ENCODE measurements around the gene HSD3B1. TPM values are rescaled to one million over a fixed set of nuclear protein-coding genes. Genes with fewer than 3 reads are reported as not detected.

HSD3B1 gene
- total and polyA plus RNA-seq, 9 of the 15 experiments (the other 6 are each of a cell fraction or from before 2014, with no cell fraction given): not detected

DNA sequence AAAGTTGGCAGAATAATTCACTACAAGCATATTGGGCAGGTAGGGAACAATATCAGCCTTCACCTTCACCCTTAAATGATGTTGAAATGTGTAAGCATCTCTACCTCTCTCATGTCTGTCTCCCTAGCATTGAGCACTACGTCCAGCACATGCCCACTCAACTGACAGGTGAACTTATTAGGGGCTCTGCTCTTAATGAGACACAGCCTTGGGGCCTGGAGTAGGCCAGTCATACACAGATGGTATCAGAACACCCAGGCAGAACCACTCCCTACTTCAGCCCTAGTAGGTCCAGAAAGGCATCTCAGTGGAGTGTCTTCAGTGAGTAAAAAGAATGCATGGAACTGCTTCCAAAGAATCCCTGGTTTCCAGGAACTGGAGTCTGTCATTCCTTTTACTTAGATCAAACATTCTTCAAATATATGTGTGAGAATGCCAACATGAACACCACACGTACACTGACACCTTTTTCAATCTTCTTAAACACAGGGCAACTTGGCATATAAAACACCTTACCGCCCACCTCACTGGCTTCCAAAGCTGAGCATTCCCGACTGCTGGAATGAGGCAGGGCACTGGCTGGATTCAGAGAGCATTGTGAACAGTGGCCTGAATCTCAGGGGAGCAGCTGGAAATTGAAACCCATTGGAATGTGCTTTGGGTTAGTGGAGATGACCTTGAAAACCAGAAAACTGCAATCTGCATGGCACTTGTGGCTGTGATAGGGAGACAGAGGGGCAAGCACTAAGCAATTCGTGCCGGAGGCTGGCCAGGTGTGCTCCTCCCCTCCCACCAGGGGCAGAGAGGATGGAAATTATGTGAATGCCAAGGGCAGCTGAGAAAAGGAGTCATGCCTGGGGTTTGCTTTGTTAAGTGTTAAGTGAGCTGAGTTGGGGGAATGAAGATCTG is 24.2 kb upstream of the HSD3B1 start (continued):
- TF ChIP-seq, protein P1, sequence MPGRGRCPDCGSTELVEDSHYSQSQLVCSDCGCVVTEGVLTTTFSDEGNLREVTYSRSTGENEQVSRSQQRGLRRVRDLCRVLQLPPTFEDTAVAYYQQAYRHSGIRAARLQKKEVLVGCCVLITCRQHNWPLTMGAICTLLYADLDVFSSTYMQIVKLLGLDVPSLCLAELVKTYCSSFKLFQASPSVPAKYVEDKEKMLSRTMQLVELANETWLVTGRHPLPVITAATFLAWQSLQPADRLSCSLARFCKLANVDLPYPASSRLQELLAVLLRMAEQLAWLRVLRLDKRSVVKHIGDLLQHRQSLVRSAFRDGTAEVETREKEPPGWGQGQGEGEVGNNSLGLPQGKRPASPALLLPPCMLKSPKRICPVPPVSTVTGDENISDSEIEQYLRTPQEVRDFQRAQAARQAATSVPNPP (IDR thresholded peaks at IDR 0.05; ENCODE audit: borderline replicate concordance, insufficient read depth, insufficient read length): no peak

DNA sequence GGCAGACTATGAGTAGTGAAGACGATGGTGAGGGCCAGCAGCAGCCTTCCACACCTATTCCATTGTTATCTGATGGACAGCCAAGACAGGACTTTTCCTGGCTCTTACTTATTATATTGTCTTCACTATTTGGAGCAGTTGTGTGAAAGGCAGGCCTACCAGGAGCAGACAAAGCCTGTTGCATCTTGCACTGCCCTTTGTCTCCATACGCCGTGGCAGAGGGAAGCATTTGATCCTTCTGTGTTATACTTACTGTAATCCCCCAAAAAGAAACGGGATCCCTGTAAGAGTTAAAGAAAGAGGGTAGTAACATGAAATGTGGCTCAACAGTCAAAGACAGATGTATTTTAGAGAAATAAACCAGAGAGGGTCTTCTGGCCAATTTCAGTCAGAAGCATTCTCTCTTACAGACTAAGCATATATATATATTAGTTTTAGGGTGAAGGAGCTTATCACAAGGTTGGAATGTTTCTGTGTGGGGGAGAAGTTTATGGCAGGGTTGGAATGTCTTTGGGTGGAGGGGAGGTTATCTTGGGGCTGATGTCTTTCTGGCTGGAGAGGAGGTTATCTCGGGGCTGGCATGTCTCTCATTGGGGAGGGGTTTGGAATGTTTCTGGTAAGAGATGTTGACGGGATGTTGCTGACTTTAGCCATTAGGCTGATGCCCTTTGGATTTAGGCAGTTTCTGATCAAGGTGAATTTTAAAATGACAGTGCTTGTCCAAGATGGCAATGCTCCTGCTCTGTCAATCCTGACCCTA is 23.4 kb upstream of the HSD3B1 start:
- H3K9me3 ChIP-seq (replicated peaks; ENCODE audit: control insufficient read depth, insufficient read depth, low read depth, low read length): no peaks in the 10 kb centered on the region
- no peaks in the 10 kb centered on the region for H3K27me3 ChIP-seq (ENCODE audit: control insufficient read depth in 2 of 2, insufficient read depth in 2 of 2, low read length in 2 of 2)
- intact Hi-C loops (cut with micrococcal nuclease): no loop called here
- no peaks in the 10 kb centered on the region for H3K36me3 ChIP-seq (ENCODE audit: control insufficient read depth, insufficient read depth, low read length)
- no peak overlapping the region for H3K9ac ChIP-seq (ENCODE audit: insufficient read depth in 1 of 2, low read depth in 2 of 2, low read length in 2 of 2)
- H3K9me1 ChIP-seq (ENCODE audit: control insufficient read depth, insufficient read depth, low read length): no peaks in the 10 kb centered on the region
- POLR2A ChIA-PET: interaction anchor here (0.5 kb wide), 1 partner anchor 114 kb away, joined by 3 read pairs; no protein-coding TSS in a partner anchor
- no peaks in the 10 kb centered on the region for H3K79me2 ChIP-seq (ENCODE audit: control insufficient read depth, insufficient read depth, low read length)
- H3K27ac ChIP-seq (ENCODE audit: extremely low read depth, low read depth, low read length): no peak overlapping the region
- DNase-seq (ENCODE audit: extremely low read depth in 1 of 4, low spot score in 3 of 4) (no peak), ATAC-seq (no peak), FAIRE-seq (no peak)
- no peak overlapping the region for H2AFZ ChIP-seq (ENCODE audit: low read depth, low read length)
- H3K4me2 ChIP-seq (ENCODE audit: insufficient read depth, low read length): no peak overlapping the region
- in situ Hi-C loops (cut with MboI): no loop called here
- WGBS (ENCODE audit: insufficient coverage, low coverage, missing lambda C conversion rate): under 1% methylated on average over 6 of the region's 6 CpGs
- BruUV-seq (replicated peaks): no TSS peak
- no peaks in the 10 kb centered on the region for H4K20me1 ChIP-seq (replicated peaks; ENCODE audit: control insufficient read depth, insufficient read depth, low read length)
- no peak overlapping the region for H3K4me3 ChIP-seq
- CTCF ChIA-PET (ENCODE audit: low intra/inter-chr PET ratio): no interaction called here
- H3K4me1 ChIP-seq (replicated peaks in 1 of 2; ENCODE audit: control insufficient read depth in 2 of 2, insufficient read depth in 2 of 2, low read length in 2 of 2): no peaks in the 10 kb centered on the region
- no peak for TF ChIP-seq ZNF830 (CRISPR knock-in tag; IDR thresholded peaks at IDR 0.05)
- no peak for TF ChIP-seq FOXK2 (conservative IDR thresholded peaks at IDR 0.05 in 1 of 2, IDR thresholded peaks at IDR 0.05 in 1 of 2; ENCODE audit: low read depth in 2 of 2)
- TF ChIP-seq ELF1 (tag; IDR thresholded peaks at IDR 0.05): no peak
- TF ChIP-seq, protein P2, sequence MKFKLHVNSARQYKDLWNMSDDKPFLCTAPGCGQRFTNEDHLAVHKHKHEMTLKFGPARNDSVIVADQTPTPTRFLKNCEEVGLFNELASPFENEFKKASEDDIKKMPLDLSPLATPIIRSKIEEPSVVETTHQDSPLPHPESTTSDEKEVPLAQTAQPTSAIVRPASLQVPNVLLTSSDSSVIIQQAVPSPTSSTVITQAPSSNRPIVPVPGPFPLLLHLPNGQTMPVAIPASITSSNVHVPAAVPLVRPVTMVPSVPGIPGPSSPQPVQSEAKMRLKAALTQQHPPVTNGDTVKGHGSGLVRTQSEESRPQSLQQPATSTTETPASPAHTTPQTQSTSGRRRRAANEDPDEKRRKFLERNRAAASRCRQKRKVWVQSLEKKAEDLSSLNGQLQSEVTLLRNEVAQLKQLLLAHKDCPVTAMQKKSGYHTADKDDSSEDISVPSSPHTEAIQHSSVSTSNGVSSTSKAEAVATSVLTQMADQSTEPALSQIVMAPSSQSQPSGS (CRISPR knock-in tag; IDR thresholded peaks at IDR 0.05): no peak
- no peak for TF ChIP-seq TEAD2 (tag; IDR thresholded peaks at IDR 0.05)
- no peak for TF ChIP-seq OTX1 (CRISPR knock-in tag; IDR thresholded peaks at IDR 0.05)
- TF ChIP-seq ZNF23 (CRISPR knock-in tag; IDR thresholded peaks at IDR 0.05): no peak
- TF ChIP-seq NFXL1 (CRISPR knock-in tag; IDR thresholded peaks at IDR 0.05): no peak
- TF ChIP-seq MAFG (tag; conservative IDR thresholded peaks at IDR 0.05): no peak
- TF ChIP-seq, protein P3, sequence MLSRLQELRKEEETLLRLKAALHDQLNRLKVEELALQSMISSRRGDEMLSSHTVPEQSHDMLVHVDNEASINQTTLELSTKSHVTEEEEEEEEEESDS (CRISPR knock-in tag; IDR thresholded peaks at IDR 0.05): no peak
- TF ChIP-seq ZNF263 (CRISPR knock-in tag; IDR thresholded peaks at IDR 0.05; ENCODE audit: borderline replicate concordance): no peak
- TF ChIP-seq, protein P4, sequence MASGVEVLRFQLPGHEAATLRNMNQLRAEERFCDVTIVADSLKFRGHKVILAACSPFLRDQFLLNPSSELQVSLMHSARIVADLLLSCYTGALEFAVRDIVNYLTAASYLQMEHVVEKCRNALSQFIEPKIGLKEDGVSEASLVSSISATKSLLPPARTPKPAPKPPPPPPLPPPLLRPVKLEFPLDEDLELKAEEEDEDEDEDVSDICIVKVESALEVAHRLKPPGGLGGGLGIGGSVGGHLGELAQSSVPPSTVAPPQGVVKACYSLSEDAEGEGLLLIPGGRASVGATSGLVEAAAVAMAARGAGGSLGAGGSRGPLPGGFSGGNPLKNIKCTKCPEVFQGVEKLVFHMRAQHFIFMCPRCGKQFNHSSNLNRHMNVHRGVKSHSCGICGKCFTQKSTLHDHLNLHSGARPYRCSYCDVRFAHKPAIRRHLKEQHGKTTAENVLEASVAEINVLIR (CRISPR knock-in tag; IDR thresholded peaks at IDR 0.05): no peak
- TF ChIP-seq CHD4 (IDR thresholded peaks at IDR 0.05; ENCODE audit: insufficient read depth, insufficient replicate concordance, low read depth, low read length, poor library complexity, severe bottlenecking): no peak
- no peak for TF ChIP-seq SLC30A9 (CRISPR knock-in tag; IDR thresholded peaks at IDR 0.05)
- TF ChIP-seq BCOR (IDR thresholded peaks at IDR 0.05): no peak
